Stimulated activated CD8-positive, alpha-beta memory T cell treated with anti-CD3 and anti-CD28 coated beads, Interleukin-4, amount 100 ng/mL, for 1 hour (primary cell): ENCODE results near the gene LCP1.
A peak's percentile ranks its signal among the peaks of the same experiment; 100 is the strongest.
"Not testable (repeated sequence)": the region's sequence is repeated elsewhere in the genome, so short reads cannot be mapped to it uniquely, and the experiment has no call there.

ENCODE experiments used
- DNase-seq, 2 donors: peaks; one replicate each; pipeline ENCODE4 v3.0.0-alpha.2; 2020; ENCODE audit warnings: low read depth in 2 of 2, low spot score in 1 of 2

The LCP1 gene, protein sequence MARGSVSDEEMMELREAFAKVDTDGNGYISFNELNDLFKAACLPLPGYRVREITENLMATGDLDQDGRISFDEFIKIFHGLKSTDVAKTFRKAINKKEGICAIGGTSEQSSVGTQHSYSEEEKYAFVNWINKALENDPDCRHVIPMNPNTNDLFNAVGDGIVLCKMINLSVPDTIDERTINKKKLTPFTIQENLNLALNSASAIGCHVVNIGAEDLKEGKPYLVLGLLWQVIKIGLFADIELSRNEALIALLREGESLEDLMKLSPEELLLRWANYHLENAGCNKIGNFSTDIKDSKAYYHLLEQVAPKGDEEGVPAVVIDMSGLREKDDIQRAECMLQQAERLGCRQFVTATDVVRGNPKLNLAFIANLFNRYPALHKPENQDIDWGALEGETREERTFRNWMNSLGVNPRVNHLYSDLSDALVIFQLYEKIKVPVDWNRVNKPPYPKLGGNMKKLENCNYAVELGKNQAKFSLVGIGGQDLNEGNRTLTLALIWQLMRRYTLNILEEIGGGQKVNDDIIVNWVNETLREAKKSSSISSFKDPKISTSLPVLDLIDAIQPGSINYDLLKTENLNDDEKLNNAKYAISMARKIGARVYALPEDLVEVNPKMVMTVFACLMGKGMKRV

DNA sequence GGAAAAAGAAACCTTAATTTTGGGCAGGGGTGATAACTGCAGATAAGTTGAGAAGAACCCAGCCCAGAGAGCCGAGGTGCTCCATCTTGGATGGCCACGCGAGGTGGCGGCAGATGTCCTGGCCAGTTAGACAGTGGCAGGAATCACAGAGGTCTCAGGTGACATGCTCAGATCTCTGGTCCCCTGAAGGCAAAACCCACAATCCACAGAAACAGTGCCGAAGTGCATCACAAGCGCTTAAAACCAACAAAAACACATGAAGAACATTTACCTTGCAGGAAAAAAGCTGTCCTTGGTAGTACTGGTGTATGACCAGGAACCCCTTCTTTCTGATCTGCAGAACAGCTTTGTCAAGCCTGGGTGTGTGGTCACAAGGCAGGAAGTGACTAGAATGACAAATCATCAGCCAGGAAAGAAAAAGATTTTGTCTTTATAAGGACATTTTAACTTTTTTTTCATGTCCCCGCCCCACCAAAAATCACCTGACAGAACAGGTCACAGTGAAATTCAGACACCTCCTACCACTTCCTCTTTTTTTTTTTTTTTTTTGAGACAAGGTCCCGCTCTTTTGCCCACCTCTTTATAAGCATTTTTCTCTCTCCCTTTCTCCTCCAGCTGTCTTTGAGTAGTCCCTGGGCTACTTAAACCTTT is at the start of gene LCP1:
Gene LCP1, minus strand, starts transcription at position 338 of the 651 bp plus-strand sequence. CDS start 22,515 bp downstream, outside the sequence.
- DNase-seq = peak; percentile 38 to 56

DNA sequence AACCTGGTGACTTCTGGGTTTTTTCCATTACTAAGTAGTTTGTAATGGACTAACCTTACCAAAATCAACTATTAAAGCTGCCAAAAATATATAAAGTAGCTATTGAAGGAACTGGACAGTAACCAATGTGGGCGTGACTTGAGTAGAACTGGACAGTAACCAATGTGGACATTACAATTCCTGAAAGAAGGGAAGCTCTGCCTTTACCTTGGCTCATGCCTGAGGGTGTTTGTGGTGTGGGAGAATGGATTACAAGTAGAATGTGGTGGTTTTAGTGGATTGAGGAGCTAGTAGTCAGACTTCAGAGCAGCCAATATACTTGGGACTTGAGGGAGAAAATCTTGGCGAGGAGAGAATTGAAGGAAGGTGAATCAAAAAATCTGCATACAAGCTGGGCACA is 47.3 kb upstream of the LCP1 start:
- no peak for DNase-seq

DNA sequence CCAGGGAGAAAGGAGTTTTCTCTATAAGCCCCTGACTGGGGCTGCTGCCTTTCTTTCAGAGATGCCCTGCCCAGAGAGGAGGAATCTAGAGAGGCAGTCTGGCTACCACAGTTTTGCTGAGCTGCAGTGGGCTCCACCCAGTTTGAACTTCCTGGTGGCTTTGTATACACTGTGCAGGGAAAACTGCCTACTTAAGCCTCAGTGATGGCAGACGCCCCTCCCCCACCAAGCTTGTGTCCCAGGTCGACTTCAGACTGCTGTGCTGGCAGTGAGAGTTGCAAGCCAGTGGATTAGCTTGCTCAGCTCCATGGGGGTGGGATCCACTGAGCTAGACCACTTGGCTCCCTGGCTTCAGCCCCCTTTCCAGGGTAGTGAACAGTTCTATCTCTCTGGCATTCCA is 38.3 kb upstream of the LCP1 start:
- DNase-seq = not testable (repeated sequence)

DNA sequence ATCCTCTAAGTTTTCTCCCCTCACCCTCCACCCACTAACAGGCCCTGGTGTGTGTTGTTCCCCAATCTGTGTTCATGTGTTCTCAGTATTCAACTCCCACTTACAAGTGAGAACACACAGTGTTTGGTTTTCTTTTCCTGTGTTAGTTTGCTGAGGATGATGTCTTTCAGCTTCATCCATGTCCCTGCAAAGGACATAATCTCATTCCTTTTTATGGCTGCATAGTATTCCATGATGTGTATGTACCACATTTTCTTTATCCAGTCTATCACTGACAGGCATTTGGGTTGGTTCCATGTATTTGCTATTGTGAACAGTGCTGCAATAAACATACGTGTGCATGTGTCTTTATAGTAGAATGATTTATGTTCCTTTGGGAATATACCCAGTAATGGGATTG is 32.8 kb upstream of the LCP1 start:
- not testable (repeated sequence) for DNase-seq

DNA sequence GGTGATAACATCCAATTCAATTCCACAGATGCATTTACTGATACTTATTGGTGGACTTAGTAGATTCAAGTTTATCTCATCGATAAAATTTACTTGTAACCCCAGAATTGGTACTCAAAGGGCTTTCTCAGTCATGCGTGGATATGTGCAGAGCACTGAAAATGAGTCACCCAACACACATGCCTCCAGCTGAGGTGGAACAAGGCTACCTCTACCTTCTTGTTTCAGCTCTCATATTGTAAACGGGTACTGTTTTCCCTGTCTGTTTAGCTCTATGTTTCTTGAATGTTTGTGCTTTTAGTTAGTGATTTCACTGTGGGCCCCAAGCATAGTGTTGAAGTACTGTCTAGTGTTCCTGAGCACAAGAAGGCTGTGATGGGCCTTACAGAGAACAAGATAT is 31.3 kb upstream of the LCP1 start:
- DNase-seq = no peak

DNA sequence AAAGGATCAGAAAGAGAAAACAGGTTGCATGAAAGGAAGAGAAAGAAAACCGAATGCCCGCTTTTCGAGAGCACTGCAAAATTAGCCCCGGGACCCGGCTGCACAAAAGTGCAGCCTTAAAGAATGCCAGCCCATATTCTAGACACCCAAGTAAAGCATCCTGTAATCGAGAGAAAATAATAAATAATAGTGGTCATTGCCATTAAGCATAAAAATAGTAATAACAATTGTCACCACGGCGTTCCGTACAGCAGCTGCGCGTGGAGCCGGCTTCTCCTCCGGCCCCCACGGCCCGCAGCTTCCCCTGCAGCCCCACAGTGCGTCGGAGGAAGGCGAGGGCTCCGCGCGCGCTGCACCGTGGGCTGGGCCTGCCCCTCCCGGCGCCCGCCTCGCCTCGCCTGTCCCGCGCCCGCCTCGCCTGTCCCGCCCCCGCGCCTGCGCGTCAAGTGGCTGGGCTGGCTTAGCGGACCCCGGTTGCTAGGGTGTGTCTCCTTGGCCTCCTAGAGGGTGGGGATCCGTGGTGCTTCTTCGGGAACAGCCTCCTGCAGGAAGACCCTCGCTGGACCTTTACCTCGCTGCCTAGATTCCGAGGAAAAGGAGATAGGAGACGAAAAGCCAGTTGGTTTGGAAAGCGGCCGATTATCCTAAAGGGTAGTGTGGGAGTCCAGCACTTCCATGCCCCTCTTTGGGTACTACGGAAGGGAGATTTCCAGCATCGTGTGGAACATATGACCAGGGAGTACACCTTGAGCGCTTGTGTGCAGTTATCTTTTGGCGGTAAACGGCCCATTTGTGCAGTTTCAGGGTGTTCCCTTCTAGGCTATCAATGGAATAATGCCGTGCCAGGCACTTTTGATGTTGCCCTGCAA is 29.7 kb upstream of the LCP1 start, which contains the start of gene LRRC63:
Gene LRRC63, plus strand, starts transcription at position 446 of the 869 bp plus-strand sequence. CDS start 1,107 bp downstream, outside the sequence.
- DNase-seq = peak; percentile 60 to 73

DNA sequence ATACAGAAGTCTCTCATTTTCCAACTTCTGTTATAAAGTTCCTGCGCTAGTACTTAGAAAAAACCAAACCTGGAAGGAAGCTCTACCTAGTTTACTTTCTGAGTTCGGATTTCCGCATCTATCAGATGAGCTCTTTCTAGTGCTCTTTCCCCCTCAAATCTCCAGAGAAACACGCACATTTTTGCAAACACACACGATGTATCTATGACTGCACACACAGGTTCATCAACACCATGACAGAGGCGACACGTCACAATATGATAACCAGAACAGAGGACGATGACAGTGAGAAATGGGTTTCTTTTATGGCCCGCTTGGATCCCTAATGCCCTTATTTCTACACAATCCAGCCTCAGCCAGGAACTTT is 29.1 kb upstream of the LCP1 start:
- DNase-seq = no peak

DNA sequence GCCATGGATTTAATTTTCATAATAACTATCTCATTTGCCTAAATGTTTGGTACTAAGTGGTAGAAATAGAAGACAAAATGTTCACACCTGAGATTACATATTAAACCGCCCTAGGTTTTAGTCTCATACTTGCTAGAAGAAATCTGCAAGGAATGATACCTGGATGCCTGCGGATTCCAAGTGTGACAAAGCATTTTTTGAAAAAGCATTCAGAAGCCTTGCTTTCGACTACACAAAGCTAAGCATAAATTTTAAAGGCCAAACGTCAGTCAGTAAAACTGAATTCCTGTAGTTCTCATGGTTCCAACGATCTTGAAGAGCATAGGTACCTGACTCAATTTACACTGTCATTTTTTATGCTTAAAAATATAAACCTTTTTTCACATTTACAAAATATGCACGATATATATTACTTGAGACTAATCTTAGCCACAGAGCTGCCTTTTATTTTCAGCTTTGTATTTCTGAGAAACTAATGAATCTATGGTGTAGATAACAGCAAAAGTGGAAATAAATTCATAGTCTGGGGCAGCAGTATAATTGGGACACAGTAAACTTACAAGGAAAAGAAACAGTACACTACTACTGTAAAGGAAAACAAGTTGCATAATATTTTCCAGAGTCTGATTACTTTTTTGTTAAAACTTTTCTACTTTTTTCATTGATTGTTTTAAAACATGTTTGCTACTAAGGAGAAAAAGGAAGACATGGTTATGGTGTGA is 28.5 kb upstream of the LCP1 start:
- DNase-seq = no peak

DNA sequence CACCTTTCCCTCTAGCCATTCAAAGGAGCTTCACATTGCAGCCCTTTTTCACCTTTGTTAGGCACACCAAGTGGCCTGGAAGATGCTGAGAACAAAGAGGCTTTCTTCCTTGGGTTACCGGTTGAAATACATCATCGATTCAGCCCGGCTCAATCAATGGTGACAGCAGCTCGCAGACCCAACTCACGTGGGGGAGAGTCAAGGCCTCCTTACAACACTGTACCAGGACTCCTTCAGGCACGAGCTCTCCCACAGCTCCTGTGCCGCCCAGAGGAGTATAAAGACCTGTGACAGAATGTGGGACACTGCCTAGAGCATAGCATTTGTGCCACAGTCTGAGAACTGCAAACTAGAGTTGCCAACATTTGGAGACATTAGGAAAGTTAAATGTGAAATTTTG is 25.9 kb upstream of the LCP1 start:
- no peak for DNase-seq

DNA sequence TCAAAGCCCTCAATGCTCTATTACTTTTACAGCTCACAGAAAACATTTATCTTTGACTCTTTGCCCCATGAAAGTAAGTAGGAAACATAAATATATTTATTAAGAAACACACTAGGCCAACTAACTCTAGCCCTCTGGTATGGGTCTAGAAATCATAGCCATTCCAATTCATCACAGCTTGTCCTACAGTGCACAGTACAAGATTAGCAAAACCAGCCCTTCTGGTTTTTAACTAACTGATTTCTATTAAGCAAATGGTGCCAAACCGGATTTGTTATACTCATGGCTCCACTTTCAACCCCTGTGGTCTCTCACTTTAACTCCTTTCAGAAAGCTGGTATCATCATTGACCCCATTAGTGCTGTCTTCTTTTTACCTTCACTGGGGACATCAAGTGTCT is 24.2 kb upstream of the LCP1 start:
- no peak for DNase-seq

DNA sequence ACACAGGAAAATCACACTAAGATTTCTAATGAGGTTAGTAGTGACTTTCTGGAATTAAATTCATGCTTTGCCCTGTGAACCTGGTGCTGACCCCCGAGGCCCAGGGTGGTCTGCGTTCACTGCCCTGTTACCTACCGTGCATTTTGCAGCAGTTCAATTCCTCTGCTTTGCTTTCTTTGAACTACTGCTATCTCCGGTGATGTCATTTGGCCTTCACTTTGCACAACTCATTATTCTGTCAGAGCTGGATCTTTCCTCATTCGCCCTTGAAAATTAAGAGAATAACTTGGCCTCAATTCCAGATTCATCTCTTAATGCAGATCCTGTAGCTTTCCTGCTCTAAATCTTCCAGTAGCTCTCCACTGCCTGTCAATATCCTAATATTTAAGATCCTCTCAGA is 21.0 kb upstream of the LCP1 start:
- no peak for DNase-seq

DNA sequence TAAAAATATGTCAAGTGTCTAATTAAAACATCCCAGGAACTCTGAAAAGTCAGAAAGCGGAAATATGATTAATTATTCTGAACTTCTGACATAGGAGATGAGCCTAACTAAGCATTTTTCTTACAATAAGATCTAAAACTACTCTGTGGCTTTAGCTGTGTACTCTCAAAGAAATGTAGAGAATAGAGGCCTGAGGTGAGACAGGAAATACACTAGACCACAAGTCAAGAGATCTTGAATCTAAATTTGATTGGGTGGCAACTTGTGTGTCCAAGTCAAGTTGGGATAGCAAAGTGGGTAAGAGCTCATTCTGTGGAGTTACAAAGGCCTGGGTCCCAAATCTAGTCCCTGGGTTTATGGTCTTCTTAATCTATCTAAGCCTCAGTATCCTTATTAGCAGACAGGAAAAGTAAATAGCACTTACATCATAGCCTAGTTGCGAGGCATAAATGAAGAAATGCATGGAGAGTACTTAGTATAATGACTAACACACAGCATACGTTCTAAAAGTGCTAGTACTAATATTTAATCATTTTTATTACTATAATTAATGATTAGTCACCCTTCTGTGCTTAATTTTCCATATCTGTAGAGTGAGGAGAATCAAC is 20.3 kb upstream of the LCP1 start:
- no peak for DNase-seq

DNA sequence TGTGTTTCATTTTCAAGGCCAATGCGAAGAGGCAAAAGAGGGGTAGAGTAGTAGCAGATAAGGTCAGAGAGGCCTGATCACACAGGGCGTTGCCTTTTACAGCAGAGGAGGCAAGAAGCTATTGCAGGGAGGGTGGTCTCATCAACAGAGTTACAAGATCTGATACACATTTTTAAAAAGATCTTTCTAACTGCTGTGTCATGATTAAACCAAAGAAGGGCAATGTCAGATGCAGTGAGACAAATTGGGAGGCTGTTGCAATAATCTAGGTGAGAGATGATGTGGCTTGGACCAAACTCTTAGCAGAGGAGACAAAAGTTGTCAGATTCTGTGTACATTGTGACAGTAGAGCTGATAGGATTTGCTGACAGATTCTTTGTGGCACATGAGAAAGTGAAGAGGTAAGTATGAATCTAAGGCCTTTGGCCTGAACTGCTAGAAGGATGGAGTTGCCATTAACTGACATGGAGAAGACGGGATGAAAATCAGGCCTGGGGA is 16.8 kb upstream of the LCP1 start:
- DNase-seq = no peak

DNA sequence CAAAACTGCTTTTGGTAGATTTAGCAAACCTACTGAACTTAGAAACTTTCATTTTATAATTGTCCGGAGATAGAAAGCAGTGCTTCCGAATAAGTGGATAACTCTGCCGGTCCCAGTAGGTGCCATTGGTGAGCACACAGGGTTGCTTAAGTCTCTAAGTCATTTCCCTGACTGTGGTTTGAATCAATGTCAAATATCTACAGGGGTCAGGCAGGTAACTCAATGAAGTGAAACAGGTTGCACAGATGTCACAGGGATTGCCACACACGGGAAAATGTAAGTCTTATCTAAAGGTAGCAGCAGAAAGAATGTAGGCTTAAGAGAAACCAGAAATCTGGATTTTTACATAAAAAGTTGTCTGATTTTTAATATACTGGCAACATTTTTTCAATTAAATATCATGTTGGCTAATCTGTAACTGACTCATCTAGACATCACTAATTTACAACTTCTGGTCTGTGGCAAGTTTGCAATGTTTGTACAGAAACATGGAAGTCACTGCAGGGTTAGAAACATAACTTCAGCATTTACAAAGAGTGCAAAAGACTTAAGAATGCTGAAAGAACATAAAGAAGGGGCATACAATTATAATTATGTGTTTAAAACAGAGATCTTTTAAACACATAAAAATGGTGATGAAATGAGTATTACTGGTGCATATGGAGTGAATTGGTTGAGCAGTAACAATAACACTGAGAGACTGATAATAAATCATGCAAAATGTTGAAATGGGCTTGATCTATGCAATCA is 15.5 kb upstream of the LCP1 start:
- DNase-seq = no peak

DNA sequence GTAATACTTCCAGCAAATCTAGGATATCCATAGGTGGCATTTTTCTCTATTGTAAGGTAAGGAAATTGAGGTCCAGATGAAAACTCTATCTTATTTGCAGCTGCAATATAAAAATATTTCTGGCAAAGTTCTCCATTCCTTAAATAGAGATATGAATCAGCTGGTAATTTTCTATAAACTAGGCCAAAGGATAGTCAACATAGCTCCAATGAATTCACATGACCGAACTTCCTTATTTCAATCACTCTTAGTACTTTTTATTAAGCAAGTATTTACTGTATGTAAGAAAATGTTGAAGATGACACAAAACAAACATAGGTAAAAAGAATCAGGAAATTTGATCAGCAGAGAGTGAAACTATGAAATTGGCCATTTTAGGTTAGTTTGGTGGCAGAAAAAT is 13.0 kb upstream of the LCP1 start:
- DNase-seq = no peak

DNA sequence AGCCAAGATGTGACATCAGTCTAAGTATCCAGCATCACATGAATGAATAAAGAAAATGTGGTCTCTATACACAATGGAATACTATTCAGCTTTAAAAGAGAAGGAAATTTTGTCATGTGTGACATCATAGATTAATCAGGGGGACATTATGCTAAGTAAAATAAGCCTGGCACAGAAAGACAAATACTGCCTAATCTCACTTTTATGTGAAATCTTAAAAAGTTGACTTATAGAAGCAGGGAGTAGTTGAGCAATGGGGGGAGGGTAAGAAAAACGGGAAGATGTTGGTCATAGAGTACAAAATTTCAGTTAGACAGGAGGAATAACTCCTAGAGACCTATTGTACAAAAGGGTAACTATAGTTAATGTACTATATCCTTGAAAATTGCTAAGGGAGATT is 10.4 kb upstream of the LCP1 start:
- no peak for DNase-seq

DNA sequence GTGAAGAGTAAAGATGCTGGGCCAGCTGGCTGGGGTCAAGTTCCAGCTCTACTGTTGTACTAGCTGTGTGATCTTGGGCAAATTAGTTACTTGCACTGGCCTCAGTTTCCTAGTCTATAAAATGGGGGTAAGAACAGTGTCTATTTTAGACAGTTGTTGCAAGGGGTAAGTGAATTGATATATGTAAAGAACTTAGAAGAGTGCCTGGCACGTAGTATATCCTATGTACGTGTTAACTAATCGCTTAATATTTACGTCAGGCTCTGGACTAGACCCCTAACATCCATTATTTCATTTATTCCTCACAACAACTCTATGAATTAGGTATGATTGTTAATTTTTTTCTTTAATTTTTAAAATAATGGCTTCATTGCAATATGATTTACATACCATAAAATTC is 3.7 kb upstream of the LCP1 start:
- no peak for DNase-seq

DNA sequence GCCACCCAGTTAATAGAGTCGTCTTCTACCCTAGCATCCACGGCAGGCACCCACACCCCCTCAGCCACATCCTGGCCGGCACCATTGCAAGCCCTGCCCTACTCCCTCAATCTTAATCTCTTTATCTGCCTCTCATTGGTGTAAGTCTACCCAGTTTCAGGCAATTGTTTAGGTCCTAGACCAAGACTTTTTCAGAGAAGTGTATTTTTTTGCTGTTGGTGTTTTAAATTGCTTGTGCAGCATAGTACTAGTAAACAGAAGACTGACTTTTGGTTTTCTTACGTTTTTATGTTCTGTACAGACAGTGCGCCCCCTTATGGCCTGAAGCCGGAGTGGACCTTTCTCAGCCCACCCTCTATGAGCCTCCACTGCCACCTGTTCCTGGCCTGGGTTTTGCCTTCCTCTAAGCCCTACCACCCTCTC is 2.3 kb upstream of the LCP1 start:
- peak; percentile 51 to 60 for DNase-seq
